Muscle of arm (tissue), 12 donors: Measurements from ENCODE around the gene PHACTR4. TPM values are rescaled to one million over a fixed set of nuclear protein-coding genes. Genes with fewer than 3 reads are reported as not detected.
"Not testable (repeated sequence)": the region's sequence is repeated elsewhere in the genome, so short reads cannot be mapped to it uniquely, and the experiment has no call there.

ENCODE experiments used
- DNase-seq: peaks from one replicate; pipeline ENCODE4 v3.0.0-alpha.2; 2013
- polyA plus RNA-seq, 12 donors: library from polyadenylated mRNA; unstranded; fragments of 120-200 nt; gene quantifications; one replicate each; pipeline ENCODE4 v1.2.1, GENCODE V29; 2013; ENCODE audit not compliant: insufficient read length in 12 of 12

PHACTR4 gene
- polyA plus RNA-seq, 12 donors, result 24.5 to 112 (median 31.8) TPM

DNA sequence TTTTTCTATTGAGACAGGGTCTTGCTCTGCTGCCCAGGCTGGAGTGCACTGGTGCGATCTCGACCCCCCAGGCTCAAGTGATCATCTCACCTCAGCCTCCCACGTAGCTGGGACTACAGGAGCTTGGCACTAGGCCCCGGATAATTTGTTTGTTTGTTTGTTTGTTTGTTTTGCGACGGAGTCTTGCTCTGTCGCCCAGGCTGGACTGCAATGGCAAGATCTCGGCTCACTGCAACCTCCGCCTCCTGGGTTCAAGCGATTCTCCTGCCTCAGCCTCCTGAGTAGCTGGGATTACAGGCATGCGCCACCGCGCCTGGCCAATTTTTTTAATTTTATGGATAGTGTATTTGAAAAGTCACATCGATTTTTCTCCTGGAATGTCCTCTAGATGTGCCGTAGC is 932 bp upstream of the PHACTR4 start:
- DNase-seq, result not testable (repeated sequence)

DNA sequence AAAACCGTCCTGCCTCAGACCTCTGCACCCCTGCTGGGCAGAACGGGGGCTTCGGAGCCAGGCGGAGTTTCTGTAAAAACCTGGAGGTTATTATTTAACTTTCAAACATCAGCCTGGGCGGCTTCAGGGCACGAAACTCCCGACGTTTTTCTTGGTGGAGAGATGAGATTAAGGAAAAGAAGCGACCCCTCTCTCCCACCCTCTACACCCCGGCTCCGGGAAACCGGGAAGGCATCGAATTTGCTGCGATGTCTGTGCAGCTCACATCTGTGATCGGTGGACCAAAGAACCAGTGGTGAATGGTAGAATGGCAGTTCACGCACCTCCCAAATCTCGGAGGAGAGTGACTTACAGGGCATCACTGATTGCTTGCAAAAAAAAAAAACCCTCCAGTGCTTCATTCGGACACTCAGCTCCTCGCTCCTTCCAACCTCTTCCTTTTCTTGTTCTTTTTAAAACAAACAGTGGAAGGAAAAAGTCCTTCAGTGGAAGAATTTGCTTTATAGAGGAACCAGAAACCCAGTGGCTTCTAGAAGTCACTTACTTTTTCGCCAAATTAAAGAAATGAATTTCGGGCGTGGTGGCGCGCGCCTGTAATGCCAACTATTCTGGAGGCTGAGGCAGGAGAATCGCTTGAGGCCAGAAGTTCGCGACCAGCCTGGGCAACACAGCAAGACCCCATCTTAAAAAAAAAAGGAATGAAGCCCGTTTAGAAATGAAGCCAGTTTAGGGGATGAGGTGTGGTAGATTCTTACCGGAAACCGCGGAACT is 884 bp downstream of the PHACTR4 start:
- no peak for DNase-seq

DNA sequence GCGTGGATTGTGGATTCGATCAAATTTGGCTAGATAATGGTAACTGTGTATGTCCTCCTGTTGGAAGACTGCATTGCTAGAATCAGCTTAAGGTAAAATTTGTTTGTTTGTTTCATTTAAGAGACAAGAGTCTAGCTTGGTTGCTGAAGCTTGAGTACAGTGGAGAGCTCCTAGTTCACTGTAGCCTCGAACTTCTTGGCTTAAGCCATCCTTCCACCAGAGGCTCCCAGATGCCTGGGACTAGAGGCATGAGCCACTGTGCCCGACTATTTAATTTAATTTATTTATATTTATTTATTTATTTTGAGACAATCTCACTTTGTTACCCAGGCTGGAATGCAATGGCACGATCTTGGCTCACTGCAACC is 1.5 kb downstream of the PHACTR4 start:
- no peak for DNase-seq

DNA sequence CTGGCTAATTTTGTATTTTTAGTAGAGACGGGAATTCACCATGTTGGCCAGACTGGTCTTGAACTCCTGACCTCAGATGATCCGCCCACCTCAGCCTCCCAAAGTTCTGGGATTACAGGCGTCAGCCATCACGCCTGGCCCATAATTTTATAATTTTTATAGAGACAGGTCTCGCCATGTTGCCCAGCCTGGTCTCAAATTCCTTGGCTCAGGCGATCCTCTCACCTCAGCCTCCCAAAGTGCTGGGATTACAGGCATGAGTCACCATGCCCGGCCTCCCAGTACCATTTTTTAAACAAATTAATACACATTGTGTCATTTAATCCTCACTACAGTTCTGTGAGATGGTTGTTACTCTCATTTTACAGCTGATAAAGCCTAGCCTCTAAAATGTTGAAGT is 3.9 kb downstream of the PHACTR4 start:
- not testable (repeated sequence) for DNase-seq

DNA sequence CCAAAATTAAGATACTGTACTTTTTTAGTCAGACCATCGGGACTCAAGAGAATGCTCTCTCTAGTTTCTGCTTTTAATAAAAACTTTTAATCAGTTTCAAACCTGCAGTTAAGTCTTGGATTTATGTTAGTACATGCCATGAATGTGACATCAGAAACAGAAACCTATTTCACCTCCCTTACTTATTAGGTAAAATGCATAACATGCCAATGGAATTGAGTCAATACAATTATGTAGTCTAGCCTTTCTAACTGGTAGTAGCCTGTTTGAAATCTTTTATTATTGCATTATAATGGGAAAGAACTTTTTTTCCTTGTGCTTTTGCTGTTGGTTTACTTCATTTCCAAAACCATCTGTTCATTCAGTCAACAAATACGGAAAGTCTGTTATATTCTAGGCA is 4.8 kb downstream of the PHACTR4 start:
- DNase-seq, result no peak

DNA sequence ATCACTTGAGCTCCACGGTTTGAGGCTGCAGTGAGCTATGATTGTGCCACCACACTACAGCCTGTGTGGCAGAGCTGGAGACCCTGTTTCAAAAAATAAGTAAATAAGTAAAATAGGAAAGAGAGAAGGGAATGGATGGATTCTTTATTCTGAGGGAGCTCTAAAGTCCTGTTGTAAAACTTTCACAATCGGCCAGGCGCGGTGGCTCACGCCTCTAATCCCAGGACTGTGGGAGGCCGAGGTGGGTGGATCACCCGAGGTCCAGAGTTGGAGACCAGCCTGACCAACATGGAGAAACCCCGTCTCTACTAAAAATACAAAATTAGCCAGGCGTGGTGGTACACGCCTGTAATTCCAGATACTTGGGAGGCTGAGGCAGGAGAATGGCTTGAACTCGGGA is 6.1 kb downstream of the PHACTR4 start:
- not testable (repeated sequence) for DNase-seq

DNA sequence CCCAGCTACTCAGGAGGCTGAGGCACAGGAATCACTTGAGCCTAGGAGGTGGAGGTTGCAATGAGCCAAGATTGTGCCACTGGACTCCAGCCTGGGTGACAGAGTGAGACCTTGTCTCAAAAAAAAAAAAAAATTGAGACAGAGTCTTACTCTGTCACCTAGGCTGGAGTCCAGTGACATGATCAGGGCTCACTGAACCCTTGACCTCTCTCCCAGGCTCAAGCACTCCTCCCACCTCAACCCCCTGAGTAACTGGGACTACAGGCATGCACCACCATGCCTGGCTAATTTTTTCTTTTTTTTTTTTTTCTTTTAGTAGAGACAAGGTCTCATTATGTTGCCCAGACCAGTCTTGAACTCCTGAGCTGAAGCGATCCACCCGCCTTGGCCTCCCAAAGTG is 6.7 kb downstream of the PHACTR4 start:
- DNase-seq, result not testable (repeated sequence)

DNA sequence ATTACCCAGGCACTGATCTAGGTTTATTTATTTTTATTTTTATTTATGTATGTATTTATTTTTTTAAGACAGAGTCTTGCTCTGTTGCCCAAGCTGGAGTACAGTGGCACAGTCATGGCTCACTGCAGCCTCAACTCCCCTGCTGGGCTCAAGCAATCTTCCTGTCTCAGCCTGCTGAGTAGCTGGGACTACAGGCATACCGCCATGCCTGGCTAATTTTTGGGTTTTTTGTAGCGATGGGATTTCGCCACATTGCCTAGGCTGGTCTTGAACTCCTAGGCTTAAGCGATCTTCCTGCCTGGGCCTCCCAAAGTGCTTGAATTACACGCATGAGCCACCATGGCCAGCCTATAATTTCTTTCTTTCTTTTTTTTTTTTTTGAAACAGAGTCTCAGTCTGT is 9.4 kb downstream of the PHACTR4 start:
- DNase-seq, result no peak

DNA sequence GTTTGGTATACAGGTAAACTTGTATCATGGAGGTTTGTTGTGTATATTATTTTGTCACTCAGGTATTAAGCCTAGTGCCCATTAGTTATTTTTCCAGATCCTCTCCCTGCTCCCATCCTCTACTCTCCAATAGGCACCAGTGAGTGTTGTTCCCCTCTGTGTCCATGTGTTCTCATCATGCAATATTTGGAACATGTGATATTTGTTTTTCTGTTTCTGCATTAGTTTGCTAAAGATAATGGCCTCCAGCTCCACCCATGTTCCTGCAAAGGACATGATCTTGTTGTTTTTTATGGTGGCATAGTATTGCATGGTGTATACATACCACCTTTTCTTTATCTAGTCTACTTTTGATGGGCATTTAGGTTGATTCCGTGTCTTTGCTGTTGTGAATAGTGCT is 10.9 kb downstream of the PHACTR4 start:
- no peak for DNase-seq

DNA sequence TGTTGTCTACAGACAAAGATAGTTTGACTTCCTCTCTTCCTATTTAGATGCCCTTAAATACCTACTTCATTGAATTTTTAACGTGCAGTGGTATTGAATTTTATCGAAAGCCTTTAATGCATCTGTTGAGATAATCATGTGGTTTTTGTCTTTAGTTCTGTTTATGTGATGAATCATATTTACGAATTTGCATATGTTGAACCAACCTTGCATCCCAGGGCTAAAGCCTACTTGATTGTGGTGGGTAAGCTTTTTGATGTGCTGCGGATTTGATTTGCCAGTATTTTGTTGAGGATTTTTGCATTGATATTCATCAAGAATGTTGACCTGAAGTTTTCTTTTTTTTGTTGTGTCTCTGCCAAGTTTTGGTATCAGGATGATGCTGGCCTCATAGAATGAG is 14.2 kb downstream of the PHACTR4 start:
- DNase-seq, result not testable (repeated sequence)

DNA sequence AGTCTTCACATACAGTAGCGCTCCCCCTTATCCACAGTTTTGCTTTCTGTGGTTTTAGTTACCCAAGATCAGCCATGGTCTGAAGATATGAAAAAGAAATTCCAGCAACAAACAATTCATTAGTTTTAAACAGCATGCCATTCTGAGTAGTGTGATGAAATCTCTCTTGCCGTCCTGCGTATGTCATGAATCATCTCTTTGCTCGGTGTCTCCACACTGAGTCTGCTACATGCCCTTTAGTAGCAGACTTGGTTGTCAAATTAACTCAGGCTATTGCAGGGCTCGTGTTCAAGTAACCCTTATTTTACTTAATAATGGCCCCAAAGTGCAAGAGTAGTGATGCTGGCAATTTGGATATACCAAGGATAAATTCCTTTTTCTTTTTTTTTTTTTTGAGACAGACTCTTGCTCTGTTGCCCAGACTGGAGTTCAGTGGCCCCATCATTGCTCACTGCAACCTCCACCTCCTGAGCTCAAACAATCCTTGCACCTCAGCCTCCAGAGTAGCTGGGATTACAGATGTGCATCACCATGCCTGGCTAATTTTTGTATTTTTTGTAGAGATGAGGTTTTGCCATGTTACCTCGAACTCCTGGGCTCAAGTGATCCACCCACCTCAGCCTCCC is 22.6 kb downstream of the PHACTR4 start:
- no peak for DNase-seq

DNA sequence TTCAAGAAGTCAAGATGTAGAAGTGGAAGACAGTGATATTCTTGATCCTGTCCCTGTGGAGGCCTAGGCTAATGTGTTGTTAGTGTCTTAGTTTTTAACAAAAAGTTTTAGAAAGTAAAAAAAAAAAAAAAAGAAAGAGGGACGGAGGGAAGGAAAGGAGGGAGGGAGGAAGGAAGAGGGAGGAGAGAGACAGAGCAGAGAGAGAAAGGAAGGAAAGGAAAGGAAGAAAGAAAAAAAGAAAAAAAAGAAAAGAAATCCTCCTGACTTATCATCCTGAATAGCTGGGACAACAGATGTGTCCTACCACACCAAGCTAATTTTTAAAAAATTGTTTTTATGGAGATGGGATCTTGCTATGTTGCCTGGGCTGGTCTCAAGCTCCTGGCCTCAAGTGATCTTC is 24.6 kb downstream of the PHACTR4 start:
- no peak for DNase-seq

DNA sequence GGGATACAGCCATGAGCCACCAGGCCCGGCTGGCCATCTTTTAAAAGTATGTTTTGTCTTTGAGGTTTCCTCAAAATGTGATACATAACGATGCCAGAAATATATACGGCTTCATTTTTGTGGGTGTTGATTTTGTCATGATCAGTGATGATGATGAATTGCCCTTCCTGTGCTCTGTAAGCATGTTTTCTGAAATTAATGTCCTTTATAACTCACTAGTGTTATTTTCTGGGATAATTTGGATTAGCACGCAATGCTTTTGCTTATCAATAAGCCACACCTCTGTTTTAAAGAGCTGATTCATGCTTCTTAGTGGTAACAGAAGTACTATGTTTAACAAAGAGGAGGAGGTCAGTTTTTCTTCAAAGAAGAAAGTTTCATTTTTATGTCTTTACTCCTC is 25.6 kb downstream of the PHACTR4 start:
- DNase-seq, result no peak

DNA sequence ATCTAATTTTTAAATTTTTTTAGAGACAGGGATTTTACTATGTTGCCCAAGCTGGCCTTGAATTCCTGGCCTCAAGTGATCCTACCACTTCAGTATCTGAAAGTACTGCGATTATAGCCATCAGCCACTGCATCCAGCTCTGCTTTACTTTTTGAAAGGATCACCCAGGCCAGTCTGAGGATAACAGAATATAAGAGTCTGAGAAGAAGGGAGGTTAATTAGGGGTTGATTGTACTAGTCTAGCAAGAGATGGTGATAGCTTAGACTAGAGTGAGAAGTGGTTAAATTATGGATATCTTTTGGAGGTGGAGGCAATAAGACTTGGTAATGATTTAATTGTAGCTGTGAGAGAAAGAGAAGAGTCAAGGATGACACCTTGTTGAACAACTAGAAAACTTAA is 32.2 kb downstream of the PHACTR4 start:
- DNase-seq, result no peak

DNA sequence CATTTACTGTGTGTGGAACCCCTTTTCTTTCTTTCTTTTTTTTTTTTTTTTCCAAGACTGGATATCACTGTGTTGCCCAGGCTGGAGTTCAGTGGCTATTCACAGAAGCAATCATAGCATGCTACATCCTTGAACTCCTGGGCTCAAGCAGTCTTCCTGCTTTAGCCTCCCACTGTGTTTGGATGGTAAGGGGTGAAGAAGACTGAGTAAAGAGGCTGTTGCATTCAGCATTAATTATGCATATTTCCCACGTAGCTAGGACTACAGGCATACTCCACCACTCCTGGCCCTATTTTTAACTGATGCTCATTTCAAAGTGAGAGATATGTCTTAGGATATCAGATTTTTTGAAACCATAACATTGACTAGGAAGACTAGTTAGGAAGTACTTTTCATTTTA is 39.5 kb downstream of the PHACTR4 start:
- no peak for DNase-seq

DNA sequence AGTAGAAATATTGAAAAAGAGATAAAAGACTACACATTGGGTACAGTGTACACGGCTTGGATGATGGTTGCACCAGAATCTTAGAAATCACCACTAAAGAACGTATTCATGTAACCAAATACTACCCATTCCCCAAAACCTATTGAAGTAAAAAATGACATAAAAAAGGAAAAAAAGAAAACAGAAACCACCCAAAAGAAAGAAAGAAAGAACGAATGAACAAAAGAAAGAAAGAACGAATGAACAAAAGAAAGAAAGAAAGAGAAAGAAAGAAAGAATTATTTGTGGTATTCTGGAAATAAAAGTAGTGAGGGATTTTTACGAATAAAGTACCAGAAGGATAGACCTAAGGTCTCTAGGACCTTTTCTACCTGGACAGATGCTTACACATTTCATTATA is 42.1 kb downstream of the PHACTR4 start:
- DNase-seq, result no peak

DNA sequence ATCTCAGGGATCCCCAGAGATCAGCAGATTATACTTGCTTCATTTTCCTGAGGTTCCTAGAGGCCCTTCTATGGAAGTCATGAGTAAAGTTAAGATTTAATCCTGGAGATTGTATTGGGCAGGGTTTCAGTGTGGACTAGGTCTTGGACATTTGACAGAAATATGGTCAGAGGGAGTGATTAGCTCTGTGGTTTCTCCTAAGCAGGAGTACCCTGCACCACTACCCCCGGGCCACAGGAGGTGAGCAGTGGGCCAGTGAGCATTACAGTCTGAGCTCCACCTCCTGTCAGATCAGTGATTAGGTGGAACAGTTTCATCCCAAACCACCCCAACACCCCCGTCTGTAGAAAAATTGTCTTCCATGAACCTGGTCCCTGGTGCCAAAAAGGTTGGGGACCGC is 43.2 kb downstream of the PHACTR4 start:
- DNase-seq, result no peak

DNA sequence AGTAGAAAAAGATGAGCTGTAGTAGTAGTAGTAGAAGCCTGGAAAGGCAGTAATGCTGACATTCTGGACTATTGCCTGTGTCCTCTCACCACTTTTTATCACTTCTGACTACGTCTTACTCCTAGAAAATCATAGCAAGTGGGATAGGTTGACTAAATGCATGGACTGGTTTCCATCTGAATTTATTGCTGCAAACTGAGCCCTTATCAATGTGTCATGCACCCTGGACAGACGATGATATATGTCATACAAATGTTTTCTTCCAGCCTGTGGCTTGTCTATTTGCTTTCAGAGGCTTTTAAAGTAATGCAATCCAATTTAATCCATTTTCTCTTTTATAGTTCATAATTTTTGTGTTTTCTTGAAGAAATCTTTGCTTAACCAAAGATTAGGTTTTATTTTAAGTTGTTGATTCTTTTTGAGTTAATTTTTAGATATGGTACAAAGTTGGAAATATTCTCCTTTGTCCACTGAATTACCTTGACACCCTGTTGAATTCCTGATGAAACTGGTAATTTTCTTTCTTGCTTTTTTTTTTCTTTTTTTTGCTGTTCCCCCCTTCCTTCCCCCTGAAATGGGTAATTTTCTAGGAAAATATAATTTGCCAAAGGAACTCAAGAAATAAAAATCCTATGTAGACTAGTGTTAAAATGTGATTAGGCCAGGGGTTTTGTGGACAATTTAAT is 47.1 kb downstream of the PHACTR4 start:
- no peak for DNase-seq

DNA sequence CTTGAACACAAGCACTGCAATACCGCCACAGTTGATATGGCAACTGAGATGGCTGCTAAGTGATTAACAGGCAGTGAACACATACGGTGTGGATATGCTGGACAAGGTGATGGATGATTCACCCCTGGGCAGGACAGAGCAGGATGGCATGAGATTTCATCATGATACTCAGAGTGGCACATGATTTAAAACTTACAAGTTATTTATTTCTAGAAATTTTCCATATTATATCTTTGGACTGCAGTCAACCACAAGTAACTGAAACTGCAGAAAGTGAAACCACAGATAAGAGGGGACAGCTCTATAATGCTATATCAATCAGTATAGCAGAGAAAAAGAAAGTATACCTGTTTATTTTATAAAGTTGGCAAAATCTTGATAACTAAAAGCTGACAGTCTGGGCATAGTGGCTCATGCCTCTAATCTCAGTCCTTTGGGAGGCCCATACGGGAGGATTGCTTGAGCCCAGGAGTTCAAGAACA is 47.9 kb downstream of the PHACTR4 start:
- DNase-seq, result no peak

DNA sequence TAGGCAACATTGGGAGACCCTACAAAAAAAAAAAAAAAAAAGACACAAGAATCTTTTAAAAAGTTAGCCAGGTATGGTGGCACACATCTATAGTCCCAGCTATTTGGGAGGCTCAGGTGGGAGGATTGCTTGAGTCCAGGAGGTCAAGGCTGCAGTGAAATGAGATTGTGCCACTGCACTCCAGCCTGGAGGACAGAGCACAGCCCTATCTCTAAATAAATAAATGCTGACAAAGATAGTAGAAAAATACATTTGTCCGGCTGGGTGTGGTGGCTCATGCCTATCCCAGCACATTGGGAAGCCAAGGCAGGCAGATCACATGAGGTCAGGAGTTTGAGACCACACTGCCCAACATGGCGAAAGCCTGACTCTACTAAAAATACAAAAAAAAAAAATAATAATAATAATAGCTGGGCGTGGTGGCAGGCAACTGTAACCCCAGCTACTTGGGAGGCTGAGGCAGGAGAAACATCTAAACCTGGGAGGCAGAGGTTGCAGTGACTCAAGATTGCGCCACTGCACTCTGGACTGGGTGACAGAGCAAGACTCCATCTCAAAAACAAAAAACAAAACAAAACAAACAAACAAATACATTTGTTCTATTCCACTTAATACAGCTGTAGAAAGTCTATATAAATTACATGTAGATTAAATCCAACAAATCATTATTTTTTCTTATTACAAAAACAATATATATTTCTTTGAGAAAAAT is 48.5 kb downstream of the PHACTR4 start:
- DNase-seq, result no peak

DNA sequence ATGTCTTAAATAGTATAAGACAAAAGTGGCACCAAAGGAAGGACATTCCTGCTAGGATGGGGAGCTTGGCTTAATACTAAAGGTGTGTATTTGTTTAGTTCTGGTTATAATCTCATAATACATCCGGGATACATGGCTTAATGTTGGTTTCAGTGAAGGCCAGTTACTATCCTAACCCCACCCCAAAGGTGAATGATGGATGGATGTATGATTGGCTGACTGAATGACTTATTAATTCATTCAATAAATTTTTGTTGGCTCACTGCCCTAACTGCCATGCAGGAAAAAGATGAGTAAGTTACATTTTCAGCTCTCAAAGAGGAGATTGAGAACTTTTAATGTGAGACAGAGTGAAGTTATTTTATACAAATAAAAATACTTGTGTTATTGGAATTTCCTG is 52.2 kb downstream of the PHACTR4 start:
- no peak for DNase-seq

DNA sequence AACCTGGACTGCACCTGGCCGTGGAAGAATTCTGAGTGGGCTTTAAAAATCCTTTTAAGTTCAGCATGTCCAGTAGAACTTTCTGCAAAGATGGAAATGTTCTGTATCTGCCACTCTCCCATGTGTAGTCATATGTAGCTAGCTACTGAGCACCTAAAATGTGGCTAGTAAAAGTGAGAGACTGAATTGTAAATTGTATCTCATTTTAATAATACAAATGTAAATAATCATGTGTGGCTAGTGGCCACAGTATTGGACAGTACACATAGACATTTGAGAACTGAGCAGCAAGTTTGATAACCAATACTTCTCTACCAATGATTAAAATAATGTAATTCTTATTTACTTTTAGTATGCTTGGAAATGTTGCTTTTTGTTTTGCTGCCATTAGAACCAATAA is 57.3 kb downstream of the PHACTR4 start:
- DNase-seq, result no peak
